ENCODE results near the gene NFYA.

DNA sequence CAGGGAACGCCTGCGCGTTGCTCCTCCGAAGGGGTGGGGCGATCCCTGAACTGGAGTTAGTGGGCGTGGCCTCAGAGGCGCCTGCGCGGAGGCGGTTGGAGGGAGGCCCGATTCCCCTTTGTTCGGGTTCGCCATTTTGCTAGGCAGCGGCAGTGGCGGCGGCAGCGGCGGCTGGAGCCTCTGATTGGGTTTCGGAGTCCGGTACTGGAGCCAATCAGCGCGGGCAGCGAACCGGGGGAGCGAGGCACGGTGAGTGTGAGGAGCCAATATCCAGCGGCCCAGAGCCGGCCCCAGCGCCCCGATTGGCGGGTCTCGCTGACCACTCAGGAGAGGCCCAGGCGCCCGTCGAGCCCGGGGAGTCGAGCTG, at the start of gene NFYA:
- TF ChIP-seq, protein P1, sequence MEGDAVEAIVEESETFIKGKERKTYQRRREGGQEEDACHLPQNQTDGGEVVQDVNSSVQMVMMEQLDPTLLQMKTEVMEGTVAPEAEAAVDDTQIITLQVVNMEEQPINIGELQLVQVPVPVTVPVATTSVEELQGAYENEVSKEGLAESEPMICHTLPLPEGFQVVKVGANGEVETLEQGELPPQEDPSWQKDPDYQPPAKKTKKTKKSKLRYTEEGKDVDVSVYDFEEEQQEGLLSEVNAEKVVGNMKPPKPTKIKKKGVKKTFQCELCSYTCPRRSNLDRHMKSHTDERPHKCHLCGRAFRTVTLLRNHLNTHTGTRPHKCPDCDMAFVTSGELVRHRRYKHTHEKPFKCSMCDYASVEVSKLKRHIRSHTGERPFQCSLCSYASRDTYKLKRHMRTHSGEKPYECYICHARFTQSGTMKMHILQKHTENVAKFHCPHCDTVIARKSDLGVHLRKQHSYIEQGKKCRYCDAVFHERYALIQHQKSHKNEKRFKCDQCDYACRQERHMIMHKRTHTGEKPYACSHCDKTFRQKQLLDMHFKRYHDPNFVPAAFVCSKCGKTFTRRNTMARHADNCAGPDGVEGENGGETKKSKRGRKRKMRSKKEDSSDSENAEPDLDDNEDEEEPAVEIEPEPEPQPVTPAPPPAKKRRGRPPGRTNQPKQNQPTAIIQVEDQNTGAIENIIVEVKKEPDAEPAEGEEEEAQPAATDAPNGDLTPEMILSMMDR (conservative IDR thresholded peaks at IDR 0.05), result no peak
- no peak for TF ChIP-seq EZH2 (IDR thresholded peaks at IDR 0.05; ENCODE audit: low read depth)
